ENCODE results near the gene SIGLEC6. TPM values are rescaled to one million over a fixed set of nuclear protein-coding genes. Genes with fewer than 3 reads are reported as not detected.

SIGLEC6 gene
- total RNA-seq, 1 experiment from 2014 or later = 0.31 TPM

- Mint-ChIP-seq H3K27ac (no peak overlapping the region), H3K27me3 (ENCODE audit: low read depth) (peaks cover 46% of the 10 kb centered on the region), H3K9me3 (peaks cover 2 to 83% of the 10 kb centered on the region in 2 experiments; a peak in 4 of 5 replicates), H3K4me1 (no peaks in the 10 kb centered on the region), H3K4me3 (no peak overlapping the region), H3K36me3 (ENCODE audit: insufficient read depth in 1 of 3, low read depth in 3 of 3) (peaks cover 0 to 3% (median 0%) of the 10 kb centered on the region in 3 experiments; a peak in 2 of 7 replicates)
- no peak overlapping the region for H3K56ac ChIP-seq (ENCODE audit: insufficient read length, low read depth, low read length)
- H3K27me3 ChIP-seq (ENCODE audit: insufficient read depth, low read length) = no peaks in the 10 kb centered on the region
- H3K23ac ChIP-seq (ENCODE audit: insufficient read length, low read depth, low read length) = no peak overlapping the region
- WGBS (ENCODE audit: extremely low coverage, insufficient read length, low lambda C conversion rate) = no CpG with 5 or more reads among the region's 4 CpGs
- no peak overlapping the region for H3K18ac ChIP-seq (ENCODE audit: insufficient read length, low read depth, low read length)
- H4K20me1 ChIP-seq (ENCODE audit: control insufficient read depth, insufficient read depth, insufficient read length) = no peaks in the 10 kb centered on the region
- no peaks in the 10 kb centered on the region for H3K79me2 ChIP-seq (ENCODE audit: insufficient read depth, low read length)
- H2AK5ac ChIP-seq (ENCODE audit: insufficient read length, low read length) = no peak overlapping the region
- H2BK12ac ChIP-seq (ENCODE audit: insufficient read length, low read depth, low read length) = no peak overlapping the region
- no peak overlapping the region for H3K14ac ChIP-seq (ENCODE audit: insufficient read depth, low read length)
- H3K4me1 ChIP-seq (ENCODE audit: insufficient read depth, low read length) = no peaks in the 10 kb centered on the region
- no peak overlapping the region for H3K4me2 ChIP-seq (ENCODE audit: insufficient read depth, insufficient read length, low read length)
- H2BK20ac ChIP-seq (ENCODE audit: low read depth, low read length, poor library complexity, severe bottlenecking) = no peak overlapping the region
- no peak overlapping the region for H3K9ac ChIP-seq (ENCODE audit: extremely low read depth, insufficient read length, low read length)
- H2AFZ ChIP-seq (ENCODE audit: low read length) = no peak overlapping the region
- H2BK120ac ChIP-seq (ENCODE audit: low read depth, low read length, poor library complexity, severe bottlenecking) = no peak overlapping the region
- H3K79me1 ChIP-seq (ENCODE audit: insufficient read depth, low read depth, low read length, poor library complexity, severe bottlenecking) = no peaks in the 10 kb centered on the region
- no peak for TF ChIP-seq CTCF (conservative IDR thresholded peaks at IDR 0.05)
- no peak overlapping the region for H2BK15ac ChIP-seq (ENCODE audit: low read depth, low read length)
- H3T11ph ChIP-seq (ENCODE audit: low read length) = no peak overlapping the region
- H3K4ac ChIP-seq (ENCODE audit: low read depth, low read length) = no peak overlapping the region
- H4K5ac ChIP-seq (ENCODE audit: insufficient read length, low read depth, low read length) = no peak overlapping the region
- H4K91ac ChIP-seq (ENCODE audit: insufficient read length, low read depth, low read length) = no peak overlapping the region
- no peak for DNase-seq
- no peak overlapping the region for H2BK5ac ChIP-seq (ENCODE audit: insufficient read length, low read length)
- H3K27ac ChIP-seq (ENCODE audit: insufficient read length, low read depth, low read length) = no peak overlapping the region
- no peak overlapping the region for H4K8ac ChIP-seq (replicated peaks; ENCODE audit: insufficient read length, low read depth, low read length)
- no peaks in the 10 kb centered on the region for H3K9me3 ChIP-seq (ENCODE audit: control insufficient read depth, low read depth, low read length)
- H3K23me2 ChIP-seq (ENCODE audit: insufficient read length, low read depth, low read length, poor library complexity, severe bottlenecking) = no peaks in the 10 kb centered on the region
These were observed 58.9 kb downstream of the SIGLEC6 start for GRCh38 chr19:51472607-51473006.

Data from H9 (cell line).